ENCODE data around the gene PZP. TPM values are rescaled to one million over a fixed set of nuclear protein-coding genes. Genes with fewer than 3 reads are reported as not detected.

The PZP gene
- total and polyA plus RNA-seq, 2 of the 8 experiments (the other 6 are each of a cell fraction or from before 2014, with no cell fraction given) = 0.08 TPM; not detected in 1

DNA sequence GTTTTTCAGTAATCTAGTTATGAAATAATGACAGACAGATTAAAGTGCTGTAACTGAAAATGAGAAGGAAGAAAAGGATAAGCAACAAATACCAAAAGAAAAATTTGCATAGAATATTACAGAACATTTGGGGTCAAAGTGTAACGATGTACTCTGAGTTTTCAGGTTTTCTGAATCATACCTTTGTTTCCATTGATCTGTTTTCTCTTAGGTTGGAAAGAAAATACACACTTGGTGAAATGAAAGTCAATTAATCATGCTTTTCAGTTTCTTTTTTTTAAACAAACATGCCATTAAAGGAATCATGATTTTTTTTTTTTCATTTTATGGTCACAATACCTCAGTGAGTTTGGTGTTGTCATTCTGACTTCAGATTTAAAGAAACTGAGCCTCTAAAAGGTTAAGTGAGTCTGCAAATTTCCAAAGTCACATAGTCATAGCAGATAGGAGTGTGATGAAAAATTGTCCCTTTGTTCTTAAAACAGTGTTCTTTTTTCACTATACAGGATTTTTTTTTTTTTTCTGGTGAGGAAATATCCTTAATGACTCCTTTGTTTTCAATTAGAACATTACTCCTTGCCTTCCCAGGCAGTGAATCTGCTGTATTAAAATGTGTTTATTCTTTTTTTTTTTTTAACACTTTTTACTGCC, 35.9 kb upstream of the PZP start (continued):
- TF ChIP-seq CTCF (IDR thresholded peaks at IDR 0.05; ENCODE audit: control extremely low read depth in 1 of 3, insufficient read depth in 1 of 3, low read depth in 1 of 3, low read length in 3 of 3) = no peak
- TF ChIP-seq RBBP5 (IDR thresholded peaks at IDR 0.05; ENCODE audit: borderline replicate concordance, low read depth, low read length) = no peak
- no peak for TF ChIP-seq TBP (IDR thresholded peaks at IDR 0.05; ENCODE audit: low read depth, low read length)
- no peak for TF ChIP-seq KDM4A (IDR thresholded peaks at IDR 0.05; ENCODE audit: low read depth, low read length, severe bottlenecking)
- TF ChIP-seq, protein P1, sequence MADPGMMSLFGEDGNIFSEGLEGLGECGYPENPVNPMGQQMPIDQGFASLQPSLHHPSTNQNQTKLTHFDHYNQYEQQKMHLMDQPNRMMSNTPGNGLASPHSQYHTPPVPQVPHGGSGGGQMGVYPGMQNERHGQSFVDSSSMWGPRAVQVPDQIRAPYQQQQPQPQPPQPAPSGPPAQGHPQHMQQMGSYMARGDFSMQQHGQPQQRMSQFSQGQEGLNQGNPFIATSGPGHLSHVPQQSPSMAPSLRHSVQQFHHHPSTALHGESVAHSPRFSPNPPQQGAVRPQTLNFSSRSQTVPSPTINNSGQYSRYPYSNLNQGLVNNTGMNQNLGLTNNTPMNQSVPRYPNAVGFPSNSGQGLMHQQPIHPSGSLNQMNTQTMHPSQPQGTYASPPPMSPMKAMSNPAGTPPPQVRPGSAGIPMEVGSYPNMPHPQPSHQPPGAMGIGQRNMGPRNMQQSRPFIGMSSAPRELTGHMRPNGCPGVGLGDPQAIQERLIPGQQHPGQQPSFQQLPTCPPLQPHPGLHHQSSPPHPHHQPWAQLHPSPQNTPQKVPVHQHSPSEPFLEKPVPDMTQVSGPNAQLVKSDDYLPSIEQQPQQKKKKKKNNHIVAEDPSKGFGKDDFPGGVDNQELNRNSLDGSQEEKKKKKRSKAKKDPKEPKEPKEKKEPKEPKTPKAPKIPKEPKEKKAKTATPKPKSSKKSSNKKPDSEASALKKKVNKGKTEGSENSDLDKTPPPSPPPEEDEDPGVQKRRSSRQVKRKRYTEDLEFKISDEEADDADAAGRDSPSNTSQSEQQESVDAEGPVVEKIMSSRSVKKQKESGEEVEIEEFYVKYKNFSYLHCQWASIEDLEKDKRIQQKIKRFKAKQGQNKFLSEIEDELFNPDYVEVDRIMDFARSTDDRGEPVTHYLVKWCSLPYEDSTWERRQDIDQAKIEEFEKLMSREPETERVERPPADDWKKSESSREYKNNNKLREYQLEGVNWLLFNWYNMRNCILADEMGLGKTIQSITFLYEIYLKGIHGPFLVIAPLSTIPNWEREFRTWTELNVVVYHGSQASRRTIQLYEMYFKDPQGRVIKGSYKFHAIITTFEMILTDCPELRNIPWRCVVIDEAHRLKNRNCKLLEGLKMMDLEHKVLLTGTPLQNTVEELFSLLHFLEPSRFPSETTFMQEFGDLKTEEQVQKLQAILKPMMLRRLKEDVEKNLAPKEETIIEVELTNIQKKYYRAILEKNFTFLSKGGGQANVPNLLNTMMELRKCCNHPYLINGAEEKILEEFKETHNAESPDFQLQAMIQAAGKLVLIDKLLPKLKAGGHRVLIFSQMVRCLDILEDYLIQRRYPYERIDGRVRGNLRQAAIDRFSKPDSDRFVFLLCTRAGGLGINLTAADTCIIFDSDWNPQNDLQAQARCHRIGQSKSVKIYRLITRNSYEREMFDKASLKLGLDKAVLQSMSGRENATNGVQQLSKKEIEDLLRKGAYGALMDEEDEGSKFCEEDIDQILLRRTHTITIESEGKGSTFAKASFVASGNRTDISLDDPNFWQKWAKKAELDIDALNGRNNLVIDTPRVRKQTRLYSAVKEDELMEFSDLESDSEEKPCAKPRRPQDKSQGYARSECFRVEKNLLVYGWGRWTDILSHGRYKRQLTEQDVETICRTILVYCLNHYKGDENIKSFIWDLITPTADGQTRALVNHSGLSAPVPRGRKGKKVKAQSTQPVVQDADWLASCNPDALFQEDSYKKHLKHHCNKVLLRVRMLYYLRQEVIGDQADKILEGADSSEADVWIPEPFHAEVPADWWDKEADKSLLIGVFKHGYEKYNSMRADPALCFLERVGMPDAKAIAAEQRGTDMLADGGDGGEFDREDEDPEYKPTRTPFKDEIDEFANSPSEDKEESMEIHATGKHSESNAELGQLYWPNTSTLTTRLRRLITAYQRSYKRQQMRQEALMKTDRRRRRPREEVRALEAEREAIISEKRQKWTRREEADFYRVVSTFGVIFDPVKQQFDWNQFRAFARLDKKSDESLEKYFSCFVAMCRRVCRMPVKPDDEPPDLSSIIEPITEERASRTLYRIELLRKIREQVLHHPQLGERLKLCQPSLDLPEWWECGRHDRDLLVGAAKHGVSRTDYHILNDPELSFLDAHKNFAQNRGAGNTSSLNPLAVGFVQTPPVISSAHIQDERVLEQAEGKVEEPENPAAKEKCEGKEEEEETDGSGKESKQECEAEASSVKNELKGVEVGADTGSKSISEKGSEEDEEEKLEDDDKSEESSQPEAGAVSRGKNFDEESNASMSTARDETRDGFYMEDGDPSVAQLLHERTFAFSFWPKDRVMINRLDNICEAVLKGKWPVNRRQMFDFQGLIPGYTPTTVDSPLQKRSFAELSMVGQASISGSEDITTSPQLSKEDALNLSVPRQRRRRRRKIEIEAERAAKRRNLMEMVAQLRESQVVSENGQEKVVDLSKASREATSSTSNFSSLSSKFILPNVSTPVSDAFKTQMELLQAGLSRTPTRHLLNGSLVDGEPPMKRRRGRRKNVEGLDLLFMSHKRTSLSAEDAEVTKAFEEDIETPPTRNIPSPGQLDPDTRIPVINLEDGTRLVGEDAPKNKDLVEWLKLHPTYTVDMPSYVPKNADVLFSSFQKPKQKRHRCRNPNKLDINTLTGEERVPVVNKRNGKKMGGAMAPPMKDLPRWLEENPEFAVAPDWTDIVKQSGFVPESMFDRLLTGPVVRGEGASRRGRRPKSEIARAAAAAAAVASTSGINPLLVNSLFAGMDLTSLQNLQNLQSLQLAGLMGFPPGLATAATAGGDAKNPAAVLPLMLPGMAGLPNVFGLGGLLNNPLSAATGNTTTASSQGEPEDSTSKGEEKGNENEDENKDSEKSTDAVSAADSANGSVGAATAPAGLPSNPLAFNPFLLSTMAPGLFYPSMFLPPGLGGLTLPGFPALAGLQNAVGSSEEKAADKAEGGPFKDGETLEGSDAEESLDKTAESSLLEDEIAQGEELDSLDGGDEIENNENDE (IDR thresholded peaks at IDR 0.05; ENCODE audit: insufficient replicate concordance, low read length) = no peak
